GM12878 (cell line): ENCODE measurements around the gene WSCD1. TPM values are rescaled to one million over a fixed set of nuclear protein-coding genes. Genes with fewer than 3 reads are reported as not detected.

Experiments
- ATAC-seq: fragments of 200-7000 bp; cut with Tn5 transposase; 3 replicates; pipeline ENCODE4 v1.9.1; 2020; ENCODE audit warnings: mild to moderate bottlenecking, moderate library complexity
- BruUV-seq: library from RNA; stranded (reverse); fragments of 400-500 nt; replicated peaks from 2 replicates; lab custom pipeline; 2021; lab: Mats Ljungman, UMichigan
- CTCF ChIA-PET: fragments of 300-600 bp; sonication (Branson Sonifier 250); formaldehyde crosslinking; extraction: SDS; loops from one replicate; lab custom pipeline; 2021; ENCODE audit warnings: inconsistent platforms; lab: Yijun Ruan, JAX
- POLR2A ChIA-PET: fragments of 350-600 bp; formaldehyde crosslinking; extraction: SDS; loops from one replicate; lab custom pipeline; 2021; ENCODE audit warnings: inconsistent platforms; lab: Charles Lee
- RAD21 ChIA-PET: fragments of 300-600 bp; sonication (Branson Sonifier 250); formaldehyde crosslinking; loops from one replicate; lab custom pipeline; 2023; ENCODE audit warnings: antibody characterized with exemption; ENCODE audit not compliant: unreplicated experiment; lab: Charles Lee
- SMC1A ChIA-PET: fragments of 300-600 bp; sonication (Branson Sonifier 250); formaldehyde crosslinking; loops from one replicate; lab custom pipeline; 2023; ENCODE audit not compliant: unreplicated experiment, uncharacterized antibody; lab: Charles Lee
- DNase-seq: peaks from one replicate; pipeline ENCODE4 v3.0.0-alpha.2; 2011; ENCODE audit warnings: low read depth, low spot score
- FAIRE-seq: peaks from 3 replicates; lab custom pipeline; 2011; peaks lifted over from hg19 to GRCh38; lab: Jason Lieb, UNC
- H2AFZ ChIP-seq: 2 replicates; pipeline ENCODE4 v1.6.0; 2011; ENCODE audit warnings: low read depth, low read length, control low read depth; ENCODE audit not compliant: control insufficient read depth
- H3K27ac ChIP-seq: 2 replicates; pipeline ENCODE4 v1.5.1; 2011; ENCODE audit warnings: control low read depth; ENCODE audit not compliant: control insufficient read depth, insufficient read depth
- H3K27me3 ChIP-seq, 2 experiments: replicated peaks in 1 of 2; 2 replicates each; pipeline versions ENCODE4 v1.6.0 to v1.6.1; 2011; ENCODE audit warnings: low read length in 1 of 2; ENCODE audit not compliant: control insufficient read depth in 2 of 2, insufficient read depth in 2 of 2
- H3K36me3 ChIP-seq, 2 experiments: 2 replicates each; pipeline ENCODE4 v1.5.1; 2011; ENCODE audit warnings: low read length in 1 of 2; ENCODE audit not compliant: control insufficient read depth in 2 of 2, insufficient read depth in 2 of 2
- H3K4me1 ChIP-seq: 2 replicates; pipeline ENCODE4 v1.6.1; 2011; ENCODE audit warnings: mild to moderate bottlenecking, low read length, moderate library complexity, mixed read lengths; ENCODE audit not compliant: control insufficient read depth, insufficient read depth
- H3K4me2 ChIP-seq: 2 replicates; pipeline ENCODE4 v1.6.0; 2011; ENCODE audit warnings: control low read depth; ENCODE audit not compliant: control insufficient read depth, insufficient read depth
- H3K4me3 ChIP-seq: fragments of 200-600 bp; sonication (generic); 2 replicates; pipeline ENCODE4 v1.5.1; 2016
- H3K79me2 ChIP-seq: 2 replicates; pipeline ENCODE4 v1.6.0; 2011; ENCODE audit warnings: low read length; ENCODE audit not compliant: control insufficient read depth, insufficient read depth
- H3K9ac ChIP-seq: 2 replicates; pipeline ENCODE4 v1.8.0; 2011; ENCODE audit warnings: low read length, control low read depth, mixed read lengths; ENCODE audit not compliant: control insufficient read depth, insufficient read depth
- H3K9me3 ChIP-seq: replicated peaks from 3 replicates; pipeline ENCODE4 v1.5.1; 2011; ENCODE audit warnings: mild to moderate bottlenecking, low read length; ENCODE audit not compliant: control insufficient read depth, insufficient read depth
- H4K20me1 ChIP-seq: 2 replicates; pipeline ENCODE4 v1.6.0; 2011; ENCODE audit not compliant: control insufficient read depth, insufficient read depth
- BHLHE40 ChIP-seq, 2 experiments: fragments of 450-650 bp in 1 of 2; IDR thresholded peaks; 2 replicates each; pipeline ENCODE4 v1.6.1; 2011 to 2017; ENCODE audit warnings: low read depth in 2 of 2, borderline replicate concordance in 1 of 2, improper control_type of control experiment in 1 of 2, low read length in 1 of 2, mild to moderate bottlenecking in 1 of 2
- CBX3 ChIP-seq: fragments of 200-600 bp; sonication (generic); IDR thresholded peaks from 2 replicates; pipeline ENCODE4 v1.6.1; 2016; ENCODE audit warnings: low read depth, borderline replicate concordance
- CTCF ChIP-seq, 3 experiments: IDR thresholded peaks in 2 of 3; conservative IDR thresholded peaks in 1 of 3; 2 replicates each; pipeline ENCODE4 v1.5.1; 2011; ENCODE audit warnings: low read depth in 3 of 3, low read length in 3 of 3, mild to moderate bottlenecking in 3 of 3, control low read depth in 2 of 3, moderate library complexity in 2 of 3, inconsistent platforms in 1 of 3, mixed read lengths in 1 of 3; ENCODE audit not compliant: control insufficient read depth in 2 of 3, insufficient read depth in 1 of 3; ENCODE audit errors: extremely low read depth in 1 of 3
- E2F8 ChIP-seq: fragments of 450-650 bp; IDR thresholded peaks from 2 replicates; pipeline ENCODE4 v1.6.1; 2018; ENCODE audit warnings: mild to moderate bottlenecking, low read depth, moderate library complexity; ENCODE audit not compliant: partially characterized antibody
- REST ChIP-seq: IDR thresholded peaks from 2 replicates; pipeline ENCODE4 v1.6.1; 2012; ENCODE audit warnings: mild to moderate bottlenecking, low read depth, low read length
- SMAD1 ChIP-seq: fragments of 450-650 bp; IDR thresholded peaks from 2 replicates; pipeline ENCODE4 v1.6.1; 2018; ENCODE audit warnings: mild to moderate bottlenecking, low read depth; ENCODE audit not compliant: partially characterized antibody
- USF1 ChIP-seq: IDR thresholded peaks from 2 replicates; pipeline ENCODE4 v1.6.1; 2011; ENCODE audit warnings: borderline replicate concordance, low read depth, mild to moderate bottlenecking, moderate library complexity, mixed read lengths, low read length; ENCODE audit not compliant: insufficient read depth; ENCODE audit errors: extremely low read length
- ZNF592 ChIP-seq: fragments of 450-650 bp; IDR thresholded peaks from 2 replicates; pipeline ENCODE4 v1.6.1; 2017; ENCODE audit warnings: mild to moderate bottlenecking, moderate library complexity
- ZNF622 ChIP-seq: fragments of 450-650 bp; IDR thresholded peaks from 2 replicates; pipeline ENCODE4 v1.6.1; 2017; ENCODE audit warnings: mild to moderate bottlenecking, inconsistent platforms
- WGBS: methylation state at CpG from one replicate; pipeline ENCODE4 v1.1.6; 2016; ENCODE audit warnings: low lambda C conversion rate; ENCODE audit not compliant: insufficient replicate concordance, insufficient coverage; ENCODE audit errors: missing lambda C conversion rate; 5-methylcytosine and 5-hydroxymethylcytosine counted together
- in situ Hi-C: fragments of 300-500 bp; cut with MboI; formaldehyde crosslinking; loops from 9 replicates; pipeline ENCODE4 v1.14.3; 2018; ENCODE audit warnings: mixed read lengths
- intact Hi-C: fragments of 100-400 bp; cut with micrococcal nuclease; formaldehyde crosslinking; loops from one replicate; pipeline ENCODE4 v1.14.2; 2022; ENCODE audit not compliant: unreplicated experiment
- polyA plus RNA-seq, 11 experiments: library from polyadenylated mRNA; depleted of rRNA in 4 of 11; unstranded in 6 of 11; stranded (reverse) in 5 of 11; fragments of >200 nt; fragmentation: Nextera tagmentation in 4 of 11; fragmentation: Illumina TruSeq in 1 of 11; extraction: Ambion mirVana in 4 of 11; extraction: Trizol in 1 of 11; gene quantifications; 1 replicate in 1 of 11; 2 replicates in 10 of 11; pipeline versions ENCODE4 v1.2.1 to v1.2.3, GENCODE V29; 2011 to 2016; ENCODE audit warnings: inconsistent platforms in 2 of 11, missing spikeins in 2 of 11, low read depth in 1 of 11
- total RNA-seq, 4 experiments: library from RNA; depleted of rRNA in 3 of 4; stranded (reverse); fragments of >200 nt in 3 of 4; fragmentation: Illumina TruSeq in 1 of 4; extraction: Trizol in 1 of 4; gene quantifications; 2 replicates each; pipeline versions ENCODE4 v1.2.1 to v1.2.3, GENCODE V29; 2013 to 2021

Gene WSCD1
- total and polyA plus RNA-seq, 10 of the 15 experiments (the other 5 are each of a cell fraction or from before 2014, with no cell fraction given): 0.01 to 0.16 TPM; not detected in 8

- ChIA-PET RAD21 (no interaction called here), CTCF (no interaction called here), POLR2A (no interaction called here), SMC1A (no interaction called here)
- Histone ChIP-seq H3K4me1 (no peaks in the 10 kb centered on the region), H3K36me3 (no peaks in the 10 kb centered on the region), H3K4me3 (no peak overlapping the region), H3K27ac (no peak overlapping the region), H3K27me3 (no peaks in the 10 kb centered on the region; a peak in 2 of 4 replicates), H3K4me2 (no peak overlapping the region), H2AFZ (no peak overlapping the region), H3K79me2 (no peaks in the 10 kb centered on the region), H4K20me1 (no peaks in the 10 kb centered on the region), H3K9me3 (no peaks in the 10 kb centered on the region), H3K9ac (no peak overlapping the region)
- no peak for FAIRE-seq
- no TSS peak for BruUV-seq
- in situ Hi-C loops (no loop called here), intact Hi-C loops (no loop called here)
- no peak for ATAC-seq
- WGBS: 70% methylated on average over 10 of the region's 20 CpGs
- no peak for DNase-seq
- no peak for TF ChIP-seq CTCF (IDR thresholded peaks at IDR 0.05 in 2 of 3, conservative IDR thresholded peaks at IDR 0.05 in 1 of 3; ENCODE audit: control insufficient read depth in 2 of 3, extremely low read depth in 1 of 3, insufficient read depth in 1 of 3, low read depth in 3 of 3, low read length in 3 of 3)
- no peak for TF ChIP-seq E2F8
- no peak for TF ChIP-seq REST
- TF ChIP-seq ZNF622: no peak
- no peak for TF ChIP-seq CBX3
- TF ChIP-seq ZNF592: no peak
- TF ChIP-seq SMAD1: no peak
- no peak for TF ChIP-seq BHLHE40 (IDR thresholded peaks at IDR 0.05; ENCODE audit: borderline replicate concordance in 1 of 2, low read depth in 2 of 2, low read length in 1 of 2)
- TF ChIP-seq USF1: no peak
These were observed 20.1 kb downstream of the WSCD1 start for GRCh38 chr17:6090253-6090652.
